ENCODE results near the gene GNLY.
"Not testable (repeated sequence)": the region's sequence is repeated elsewhere in the genome, so short reads cannot be mapped to it uniquely, and the experiment has no call there.

The GNLY gene

GRCh38 chr2:85694052-85695025 lies at the start of gene GNLY:
Gene GNLY (plus strand): TSS chr2:85694358. CDS start chr2:85694419, 61 bp downstream.
- in situ Hi-C loops (cut with HindIII; ENCODE audit: low sequenced_read_pairs): no loop called here

GRCh38 chr2:85644909-85645308 lies 49.2 kb upstream of the GNLY start:
- in situ Hi-C loops (cut with HindIII; ENCODE audit: low sequenced_read_pairs): no loop called here

- in situ Hi-C loops (cut with HindIII; ENCODE audit: low sequenced_read_pairs): no loop called here
These were observed 48.0 kb upstream of the GNLY start for GRCh38 chr2:85646166-85646565.

- in situ Hi-C loops (cut with HindIII; ENCODE audit: low sequenced_read_pairs): no loop called here
These were observed 46.2 kb upstream of the GNLY start for GRCh38 chr2:85647823-85648526.

- in situ Hi-C loops (cut with HindIII; ENCODE audit: low sequenced_read_pairs): no loop called here
These were observed 45.5 kb upstream of the GNLY start for GRCh38 chr2:85648619-85649018.

- in situ Hi-C loops (cut with HindIII; ENCODE audit: low sequenced_read_pairs): no loop called here
These were observed 44.7 kb upstream of the GNLY start for GRCh38 chr2:85649201-85650190.

- in situ Hi-C loops (cut with HindIII; ENCODE audit: low sequenced_read_pairs): no loop called here
These were observed 43.7 kb upstream of the GNLY start for GRCh38 chr2:85650456-85650855.

GRCh38 chr2:85651097-85651496 lies 43.1 kb upstream of the GNLY start:
- in situ Hi-C loops (cut with HindIII; ENCODE audit: low sequenced_read_pairs): no loop called here

- in situ Hi-C loops (cut with HindIII; ENCODE audit: low sequenced_read_pairs): no loop called here
These were observed 42.1 kb upstream of the GNLY start for GRCh38 chr2:85652056-85652455.

- in situ Hi-C loops (cut with HindIII; ENCODE audit: low sequenced_read_pairs): no loop called here
These were observed 40.2 kb upstream of the GNLY start for GRCh38 chr2:85653996-85654395.

GRCh38 chr2:85655961-85656417 lies 38.2 kb upstream of the GNLY start:
- in situ Hi-C loops (cut with HindIII; ENCODE audit: low sequenced_read_pairs): loop anchor here (5.0 kb wide), 1 partner anchor 51 kb away; no protein-coding TSS in a partner anchor

GRCh38 chr2:85656468-85656867 lies 37.7 kb upstream of the GNLY start:
- in situ Hi-C loops (cut with HindIII; ENCODE audit: low sequenced_read_pairs): loop anchor here (5.0 kb wide), 1 partner anchor 51 kb away; no protein-coding TSS in a partner anchor

- in situ Hi-C loops (cut with HindIII; ENCODE audit: low sequenced_read_pairs): loop anchor here (5.0 kb wide), 1 partner anchor 50 kb away; no protein-coding TSS in a partner anchor
These were observed 36.8 kb upstream of the GNLY start for GRCh38 chr2:85657399-85657798.

- in situ Hi-C loops (cut with HindIII; ENCODE audit: low sequenced_read_pairs): loop anchor here (5.0 kb wide), 1 partner anchor 48 kb away; no protein-coding TSS in a partner anchor
These were observed 34.7 kb upstream of the GNLY start for GRCh38 chr2:85659324-85659981.

- in situ Hi-C loops (cut with HindIII; ENCODE audit: low sequenced_read_pairs): not testable (repeated sequence)
These were observed 33.9 kb upstream of the GNLY start for GRCh38 chr2:85660301-85660700.

- in situ Hi-C loops (cut with HindIII; ENCODE audit: low sequenced_read_pairs): no loop called here
These were observed 33.4 kb upstream of the GNLY start for GRCh38 chr2:85660725-85661124.

GRCh38 chr2:85661139-85661858 lies 32.9 kb upstream of the GNLY start:
- in situ Hi-C loops (cut with HindIII; ENCODE audit: low sequenced_read_pairs): no loop called here

GRCh38 chr2:85662899-85663593 lies 31.1 kb upstream of the GNLY start:
- in situ Hi-C loops (cut with HindIII; ENCODE audit: low sequenced_read_pairs): no loop called here

Data from endothelial cell of hepatic sinusoid (primary cell).